HuH-7.5 (cell line): ENCODE measurements around the gene RANBP2.

ENCODE experiments used
- DNase-seq: peaks from one replicate; pipeline ENCODE4 v3.0.0; 2011; ENCODE audit warnings: low spot score

The RANBP2 gene

DNA sequence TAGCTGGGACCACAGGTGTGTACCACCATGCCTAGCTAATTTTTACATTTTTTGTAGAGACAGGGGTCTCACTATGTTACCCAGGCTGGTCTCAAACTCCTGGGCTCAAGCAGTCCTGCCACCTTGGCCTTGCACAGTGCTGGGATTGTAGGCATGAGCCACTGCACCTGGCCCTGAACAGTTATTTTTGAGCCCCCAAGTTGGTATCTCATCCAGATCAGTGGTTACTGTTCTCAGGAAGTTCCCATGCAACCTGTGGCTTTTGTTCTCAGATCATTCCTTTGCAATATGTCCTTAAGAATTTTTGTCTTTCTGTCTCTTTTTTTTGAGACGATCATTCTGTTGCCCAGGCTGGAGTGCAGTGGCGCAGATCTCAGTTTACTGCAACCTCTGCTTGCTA, 59.6 kb downstream of the RANBP2 start:
- no peak for DNase-seq

DNA sequence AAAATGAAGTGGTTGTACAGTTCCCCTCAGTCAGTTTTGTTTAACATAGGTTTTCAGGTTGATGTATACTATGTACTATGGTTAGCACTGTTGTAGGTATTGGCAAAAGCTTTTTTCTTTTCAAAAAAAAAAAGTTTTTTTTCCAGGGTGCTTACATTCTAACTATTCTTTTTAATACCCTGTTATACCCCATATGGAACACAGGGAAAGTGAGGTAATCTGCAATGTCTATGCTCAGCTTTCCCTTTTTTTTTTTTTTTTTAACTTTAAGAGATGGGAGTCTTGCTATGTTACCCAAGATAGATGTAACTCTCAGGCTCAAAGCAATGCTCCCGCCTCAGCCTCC, 66.7 kb downstream of the RANBP2 start:
- no peak for DNase-seq

DNA sequence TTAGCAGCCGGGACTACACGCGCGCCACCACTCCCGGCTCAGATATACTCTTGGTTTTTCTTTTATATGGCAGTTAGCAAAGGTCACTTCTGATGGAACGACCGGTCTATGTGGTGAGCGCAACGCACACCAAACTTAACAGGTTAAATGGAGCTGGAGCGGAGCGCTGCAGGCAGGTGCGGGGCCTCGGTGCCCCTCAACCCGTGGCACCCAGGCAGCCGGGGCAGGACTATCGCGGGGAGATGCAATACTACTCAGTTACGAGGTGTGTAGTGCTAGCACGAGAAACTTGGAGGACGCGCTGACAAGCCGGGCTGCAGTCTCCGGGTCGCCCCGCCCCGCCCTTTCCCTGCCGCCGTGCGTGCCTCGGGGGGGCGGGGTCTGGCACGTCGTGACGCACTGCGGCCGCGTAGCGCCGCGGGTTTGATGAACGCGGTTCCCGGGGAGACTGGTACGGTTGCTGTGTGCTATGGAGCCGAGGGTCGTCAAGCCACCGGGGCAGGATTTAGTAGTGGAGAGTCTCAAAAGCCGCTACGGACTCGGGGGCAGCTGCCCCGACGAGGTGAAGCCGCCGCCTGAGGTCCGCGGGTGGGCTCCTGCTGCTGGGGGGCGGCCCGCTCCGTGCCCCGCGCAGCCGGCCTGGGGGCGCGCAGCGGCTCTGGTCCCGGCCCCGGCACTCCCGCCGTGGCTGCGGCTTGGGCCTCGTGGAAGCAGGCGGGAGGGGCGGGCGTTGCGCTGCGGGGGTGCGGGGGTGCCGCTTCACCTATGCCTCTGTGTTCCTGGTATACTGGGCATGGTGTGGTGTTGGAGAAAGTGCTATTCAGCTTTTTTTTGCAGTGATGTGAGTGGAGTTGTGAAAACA, 67.3 kb downstream of the RANBP2 start, which contains the start of gene CCDC138:
CCDC138 (plus strand) TSS at position 418 of the 862 bp plus-strand sequence; CDS start at position 470, 52 bp downstream.
- peak; percentile 84 for DNase-seq

DNA sequence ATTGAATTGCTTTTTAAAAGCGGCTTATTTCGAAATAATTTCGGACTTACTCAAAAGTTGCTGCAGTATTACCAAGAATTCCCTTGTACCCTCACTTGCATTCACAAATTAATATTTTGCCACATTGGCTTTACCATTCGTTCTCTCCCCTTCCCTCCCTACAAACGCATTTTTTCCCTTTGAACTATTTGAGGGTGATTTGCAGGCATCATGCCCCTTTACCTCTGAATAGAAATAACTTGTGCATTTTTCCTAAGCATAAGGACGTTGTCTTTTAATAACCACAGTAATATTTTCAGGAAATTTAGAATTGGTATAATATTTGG, 67.9 kb downstream of the RANBP2 start:
- no peak for DNase-seq

DNA sequence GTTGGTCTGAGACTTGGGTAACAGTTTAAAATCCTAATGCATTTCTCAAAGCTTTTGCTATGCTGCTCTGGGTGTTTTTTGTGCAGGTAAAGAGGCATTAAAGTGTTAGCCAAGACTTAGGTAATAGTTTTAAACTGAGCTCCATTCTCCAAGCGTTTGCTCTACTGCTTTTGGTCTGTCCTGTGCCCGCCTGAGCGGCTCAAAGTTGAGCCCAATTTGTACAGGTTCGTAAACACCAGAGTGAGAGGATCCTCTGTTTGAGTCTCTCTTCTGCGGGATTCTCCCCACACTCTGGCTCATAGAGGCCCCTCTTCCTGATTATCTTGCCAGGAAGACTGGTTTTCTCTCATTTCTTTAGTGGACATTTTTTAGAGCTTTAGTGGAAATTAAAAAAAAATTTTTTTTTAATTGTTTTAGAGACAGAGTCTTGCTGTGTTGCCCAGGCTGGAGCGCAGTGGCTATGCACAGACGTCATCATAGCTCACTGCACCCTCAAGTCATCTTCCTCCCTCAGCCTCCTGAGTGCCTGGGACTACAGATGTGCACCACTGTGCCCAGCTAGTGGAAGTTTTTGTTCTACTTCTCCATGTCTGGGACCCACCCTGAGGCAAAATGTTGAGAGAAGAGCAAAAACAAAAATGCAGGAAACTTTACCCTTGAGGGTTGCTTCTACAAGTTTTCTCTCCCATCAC, 83.9 kb downstream of the RANBP2 start:
- no peak for DNase-seq

DNA sequence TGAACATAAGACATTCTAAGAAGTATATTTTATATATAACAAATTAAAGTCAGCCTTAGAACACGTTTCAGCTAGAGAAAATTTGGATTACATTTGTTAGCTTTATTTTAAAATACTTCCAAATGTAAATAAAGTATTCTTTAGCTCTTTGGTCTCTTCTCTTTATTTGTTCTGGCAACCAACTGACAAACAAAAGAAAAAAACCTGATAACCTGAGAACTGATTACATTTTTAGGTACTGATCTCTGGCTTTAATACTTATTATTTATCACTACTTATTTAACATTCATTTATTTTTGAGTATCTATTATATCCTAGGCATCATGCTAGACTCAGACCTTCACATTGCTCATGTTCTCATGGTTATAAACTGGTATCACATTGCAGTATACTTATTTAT, 85.8 kb downstream of the RANBP2 start:
- no peak for DNase-seq

DNA sequence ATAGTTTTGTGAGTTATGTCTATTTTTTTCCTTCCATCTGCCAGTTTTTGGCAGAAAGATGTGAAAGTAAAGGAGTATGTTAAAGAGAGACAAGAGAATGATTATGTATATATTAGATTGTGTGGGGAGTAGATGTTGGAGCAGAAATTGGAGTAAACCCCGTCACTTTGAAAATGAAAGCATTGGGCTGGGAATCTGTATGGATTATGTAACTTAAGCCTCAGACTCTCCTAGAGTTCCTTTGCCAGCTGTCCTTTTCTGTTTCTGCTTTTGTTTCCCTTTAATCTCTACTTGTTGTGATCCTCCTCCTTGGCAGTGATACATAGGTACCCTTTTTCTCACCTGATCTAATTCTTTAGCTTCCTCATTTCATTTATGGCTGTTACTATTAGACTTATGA, 86.5 kb downstream of the RANBP2 start:
- DNase-seq = no peak

DNA sequence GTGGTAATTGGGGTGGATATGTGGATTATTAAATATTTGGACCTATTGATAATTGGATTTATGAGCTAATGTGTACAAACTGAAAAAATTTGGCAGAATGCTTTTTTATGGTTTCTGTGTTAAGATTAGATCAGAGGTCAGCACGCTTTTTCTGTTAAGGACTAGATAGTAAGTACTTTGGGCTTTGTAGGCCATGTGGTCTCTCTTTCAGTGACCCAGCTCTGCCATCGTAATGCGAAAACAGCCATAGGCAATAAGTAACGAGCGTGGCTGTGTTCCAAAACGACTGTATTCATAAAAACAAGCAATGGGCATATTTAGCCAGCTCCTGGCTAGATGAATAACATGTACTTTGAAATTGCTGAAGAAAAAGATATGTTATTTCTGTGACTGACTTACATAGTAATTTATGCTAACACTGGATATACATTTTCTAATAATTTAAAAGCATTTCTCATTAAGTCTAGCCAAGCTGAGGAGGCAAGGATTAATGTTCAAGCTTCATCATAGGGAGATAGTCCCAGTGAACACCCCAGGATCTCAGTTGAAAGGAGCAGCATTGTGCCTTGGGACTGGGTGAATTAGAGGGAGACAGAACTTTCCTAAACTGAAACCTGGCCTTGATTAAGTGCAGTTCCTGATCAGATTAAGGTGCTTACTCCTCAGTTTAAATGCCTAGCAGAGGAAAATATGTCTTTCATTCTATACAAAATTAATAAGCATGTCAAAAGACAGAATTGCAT, 87.3 kb downstream of the RANBP2 start:
- DNase-seq = no peak

DNA sequence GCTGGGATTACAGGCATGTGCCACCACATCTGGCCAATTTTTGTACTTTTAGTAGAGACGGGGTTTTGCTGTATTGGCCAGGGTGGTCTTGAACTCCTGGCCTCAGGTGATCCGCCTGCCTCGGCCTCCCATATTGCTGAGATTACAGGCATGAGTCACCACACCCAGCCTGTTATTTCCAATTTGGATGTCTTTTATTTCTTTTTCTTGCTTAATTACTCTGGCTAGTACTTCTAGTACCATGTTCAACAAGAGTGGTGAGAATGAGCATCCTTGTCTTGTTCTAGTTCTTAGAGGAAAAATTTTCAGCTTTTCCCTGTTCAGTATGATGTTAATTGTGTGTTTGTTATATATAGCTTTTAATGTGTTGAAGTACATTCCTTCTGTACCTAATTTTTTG, 90.7 kb downstream of the RANBP2 start:
- DNase-seq = no peak

DNA sequence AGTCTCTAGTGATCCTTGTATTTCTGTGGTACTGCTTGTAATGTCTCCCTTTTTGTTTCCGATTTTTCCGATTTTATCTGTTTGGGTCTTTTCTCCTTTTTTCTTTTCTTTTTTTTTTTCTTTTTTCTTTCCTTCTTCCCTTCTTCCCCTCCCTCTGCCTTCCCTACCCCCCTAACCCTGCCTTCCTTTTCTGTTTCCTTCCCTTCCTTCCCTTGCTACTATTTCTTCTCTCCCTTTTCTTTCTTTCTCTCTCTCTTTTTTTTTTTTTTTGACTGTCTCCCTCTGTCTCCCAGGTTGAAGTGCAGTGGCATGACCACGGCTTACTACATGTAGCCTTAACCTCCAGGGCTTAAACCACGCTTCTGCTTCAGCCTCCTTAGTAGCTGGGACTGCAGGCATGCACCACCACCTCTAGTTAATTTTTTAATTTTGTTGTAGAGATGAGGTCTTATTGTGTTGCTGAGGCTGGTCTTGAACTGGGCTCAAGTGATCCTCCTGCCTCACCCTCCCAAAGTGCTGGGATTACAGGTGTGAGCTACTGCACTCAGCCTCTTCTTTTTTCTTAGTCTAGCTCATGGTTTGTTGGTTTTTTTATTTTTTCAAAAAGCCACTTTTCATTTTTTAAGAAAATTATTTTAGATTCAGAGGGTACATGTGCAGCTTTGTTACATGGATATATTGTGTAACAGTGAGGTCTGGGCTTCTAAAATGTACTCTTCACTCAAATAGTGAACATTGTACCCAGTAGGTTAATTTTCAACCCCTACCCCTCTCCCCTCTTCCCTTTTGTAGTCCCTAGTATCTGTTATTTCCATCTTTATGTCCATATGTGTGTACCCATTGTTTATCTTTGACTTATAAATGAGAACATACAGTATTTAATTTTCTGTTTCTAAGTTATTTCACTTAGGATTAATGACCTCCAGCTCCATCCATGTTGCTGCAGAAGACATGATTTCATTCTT, 92.0 kb downstream of the RANBP2 start:
- DNase-seq = no peak

DNA sequence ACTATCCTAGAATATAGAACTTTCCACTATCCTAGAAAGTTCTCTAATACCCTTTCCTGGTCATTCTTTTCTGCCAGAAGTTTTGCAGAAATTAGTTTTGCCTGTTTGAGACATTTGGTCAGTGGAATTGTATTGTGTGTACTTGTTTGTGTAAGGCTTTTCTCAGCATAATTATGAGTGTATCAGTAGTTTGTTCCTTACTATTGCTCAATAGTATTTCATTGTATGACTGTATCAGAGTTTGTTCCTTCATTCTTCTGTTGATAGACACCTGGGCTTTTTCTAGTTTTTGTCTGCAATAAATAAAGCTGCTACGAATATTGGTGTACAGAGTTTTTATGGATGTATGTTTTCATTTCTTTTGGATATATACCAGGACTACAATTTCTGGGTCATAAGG, 94.5 kb downstream of the RANBP2 start:
- DNase-seq = no peak

DNA sequence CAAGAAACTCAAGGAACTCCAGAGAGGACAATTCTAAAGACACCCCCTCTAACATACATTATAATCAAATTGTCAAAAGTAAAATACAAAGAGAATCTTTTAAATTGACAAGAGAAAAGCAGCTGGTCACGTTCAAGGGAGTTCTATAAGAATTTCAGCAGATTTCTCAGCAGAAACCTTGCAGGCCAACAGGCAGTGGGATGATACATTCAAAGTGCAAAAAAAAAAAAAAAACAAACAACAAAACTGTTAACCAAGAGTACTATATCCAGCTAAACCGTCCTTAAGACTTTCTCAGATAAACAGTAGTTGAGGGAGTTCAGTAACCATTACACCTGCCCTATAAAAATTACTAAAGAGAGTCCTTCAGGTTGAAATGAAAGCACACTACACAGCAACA, 101.2 kb downstream of the RANBP2 start:
- DNase-seq = no peak

DNA sequence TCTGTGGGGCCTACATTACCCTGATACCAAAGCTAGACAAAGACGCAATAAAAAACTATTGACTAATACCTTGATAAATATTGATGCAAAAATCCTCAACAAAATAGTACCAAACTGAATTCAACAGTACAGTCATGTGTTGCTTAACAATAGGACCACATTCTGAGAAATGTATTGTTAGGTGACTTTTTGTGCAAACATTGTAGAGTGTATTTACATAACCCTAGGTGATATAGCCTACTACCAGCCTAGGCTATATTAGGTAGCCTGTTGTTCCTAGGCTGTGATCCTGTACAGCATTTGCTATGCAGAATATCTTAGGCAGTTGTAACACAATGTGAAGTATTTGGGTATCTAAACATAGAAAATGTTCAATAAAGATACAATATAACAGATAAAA, 104.0 kb downstream of the RANBP2 start:
- DNase-seq = peak; percentile 5

DNA sequence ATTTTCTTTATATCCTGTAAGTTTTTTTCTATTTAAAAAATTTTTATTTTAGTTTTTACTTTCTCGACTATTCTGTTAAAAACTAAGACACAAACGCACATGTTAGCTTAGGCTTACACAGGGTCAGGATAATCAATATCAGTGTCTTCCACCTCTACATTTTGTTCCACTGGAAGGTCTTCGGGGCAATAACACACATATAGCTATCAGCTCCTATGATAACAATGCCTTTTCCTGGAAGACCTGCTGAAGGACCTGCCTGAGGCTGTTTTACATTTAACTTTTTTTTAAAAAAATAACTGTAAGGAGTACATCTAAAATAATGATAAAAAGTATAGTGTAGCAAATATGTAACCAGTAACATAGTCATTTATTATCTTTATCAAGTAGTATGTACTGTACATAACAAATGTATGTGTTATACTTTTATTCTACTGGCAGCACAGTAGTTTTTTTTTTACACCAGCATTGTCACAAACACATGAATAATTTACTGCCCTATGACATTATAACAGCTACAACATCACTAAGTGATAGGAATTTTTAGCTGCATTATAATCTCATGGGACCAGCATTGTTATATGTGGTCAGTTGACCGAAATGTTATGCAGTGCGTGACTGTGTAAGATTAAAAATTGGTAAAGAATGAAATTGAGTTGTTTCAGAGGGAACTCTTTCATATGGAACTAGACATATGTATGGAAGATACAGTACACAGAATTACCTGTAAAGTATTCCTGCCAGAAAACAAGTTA, 105.2 kb downstream of the RANBP2 start:
- DNase-seq = no peak

DNA sequence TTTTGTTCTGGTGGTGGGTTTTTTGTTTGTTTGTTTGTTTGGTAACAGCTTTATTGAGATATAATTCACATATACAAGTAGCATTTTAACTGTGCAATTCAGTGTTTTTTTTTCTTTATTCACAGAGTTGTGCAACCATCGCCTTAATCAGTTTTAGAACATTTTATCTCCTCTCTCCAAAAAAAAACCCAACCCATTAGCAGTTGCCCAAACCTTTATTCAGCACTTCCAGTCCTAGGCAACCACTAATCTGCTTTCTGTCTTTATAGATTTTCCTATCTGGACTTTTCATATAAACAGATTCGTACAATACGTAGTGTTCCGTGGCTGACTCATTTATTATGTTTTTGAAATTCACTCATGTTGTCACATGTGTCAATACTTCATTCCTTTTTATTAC, 106.0 kb downstream of the RANBP2 start:
- no peak for DNase-seq

DNA sequence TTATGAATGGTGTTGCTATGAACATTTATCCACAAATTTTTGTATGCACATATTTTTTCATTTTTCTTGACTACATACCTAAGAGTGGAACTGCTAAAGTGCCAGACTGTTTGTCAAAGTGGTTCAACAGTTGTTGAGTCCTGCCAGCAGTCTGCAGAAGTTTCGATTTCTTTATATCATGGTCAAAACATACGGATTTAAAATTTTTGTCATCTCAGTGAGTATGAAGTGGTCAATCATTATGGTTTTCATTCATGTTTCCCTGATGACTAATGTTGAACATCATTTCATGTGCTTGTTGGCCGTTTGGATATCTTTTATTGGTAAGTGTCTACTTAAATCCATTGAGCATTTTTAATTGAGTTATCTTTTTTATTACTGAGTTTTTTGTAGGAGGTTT, 106.5 kb downstream of the RANBP2 start:
- no peak for DNase-seq

DNA sequence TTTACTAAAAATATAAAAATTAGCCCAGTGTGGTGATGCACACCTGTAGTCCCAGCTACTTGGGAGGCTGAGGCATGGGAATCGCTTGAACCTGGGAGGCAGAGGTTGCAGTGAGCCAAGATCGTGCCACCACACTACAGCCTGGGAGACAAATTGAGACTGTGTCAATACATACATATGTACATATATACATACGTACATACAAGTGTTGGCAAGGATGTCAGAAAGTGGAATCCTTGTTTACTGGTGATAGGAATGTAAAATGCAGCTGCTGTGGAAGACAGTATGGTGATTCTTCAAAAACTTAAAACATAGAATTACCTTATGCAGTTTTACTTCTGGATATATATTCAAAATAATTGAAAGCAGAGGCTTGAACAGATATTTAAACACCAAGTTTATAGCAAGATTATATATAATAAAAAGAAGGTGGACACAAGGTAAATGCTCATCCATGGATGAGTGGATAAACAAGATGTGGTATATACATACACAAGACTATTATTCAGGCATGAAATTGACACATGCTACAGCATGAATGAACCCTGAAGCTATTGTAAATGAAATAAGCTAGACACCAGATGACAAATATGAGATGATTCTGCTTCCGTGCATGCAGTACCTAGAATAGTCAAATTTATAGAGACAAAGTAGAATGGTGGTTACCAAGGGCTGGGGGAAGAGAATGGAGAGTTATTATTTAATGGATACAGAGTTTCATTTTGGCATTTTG, 110.5 kb downstream of the RANBP2 start:
- no peak for DNase-seq

DNA sequence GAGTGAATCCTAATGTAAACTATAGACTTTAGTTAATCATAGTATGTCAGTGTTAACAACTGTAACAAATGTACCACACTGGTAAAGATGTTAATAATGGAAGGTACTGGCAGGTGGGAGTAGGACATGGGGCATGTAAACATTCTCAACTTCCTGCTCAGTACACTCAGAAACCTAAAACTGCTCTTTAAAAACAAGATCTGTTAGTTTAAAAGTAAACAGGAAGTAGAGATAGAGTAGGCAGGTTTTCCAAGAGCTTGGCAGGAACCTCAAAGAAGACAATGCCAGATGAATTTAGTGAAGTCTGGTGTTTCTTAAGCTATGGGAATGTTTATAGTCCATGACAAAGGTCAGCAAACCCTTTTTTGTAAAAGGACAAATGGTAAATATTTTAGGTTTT, 113.9 kb downstream of the RANBP2 start:
- DNase-seq = no peak

DNA sequence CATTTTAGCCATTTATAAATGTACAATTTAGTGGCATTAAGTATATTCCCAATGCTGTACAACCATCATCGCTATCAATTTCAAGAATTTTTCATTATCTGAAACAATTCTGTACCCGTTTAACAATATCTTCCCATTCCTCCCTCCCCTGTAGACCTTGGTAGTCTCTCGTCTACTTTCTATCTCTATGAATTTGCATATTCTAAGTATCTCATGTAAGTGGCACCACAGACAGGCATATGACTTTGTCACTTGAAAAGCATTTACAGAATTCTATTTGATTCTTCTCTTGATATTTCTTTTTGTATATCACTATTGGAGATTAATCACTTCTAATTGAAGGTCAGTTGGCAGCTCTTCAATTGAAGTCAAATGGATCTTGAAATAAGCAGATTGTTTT, 115.3 kb downstream of the RANBP2 start:
- no peak for DNase-seq

DNA sequence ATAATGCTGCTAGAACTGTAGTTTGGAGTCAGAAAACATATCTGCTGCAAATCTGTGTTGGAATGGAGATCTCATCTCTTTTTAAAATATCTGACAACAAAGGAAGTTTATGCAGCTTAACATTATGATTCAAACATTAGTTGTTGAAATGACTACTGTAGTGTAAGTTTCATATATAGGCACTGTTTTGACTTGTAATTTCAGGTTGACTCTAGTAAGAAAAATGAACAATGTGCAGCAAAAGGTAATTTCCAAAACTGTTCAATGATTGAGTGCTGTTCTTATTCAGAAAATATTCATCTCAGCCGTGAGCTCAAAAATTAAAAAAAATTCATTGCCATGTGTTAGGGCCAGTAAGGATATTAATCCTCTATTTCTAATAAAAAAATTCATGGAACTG, 115.8 kb downstream of the RANBP2 start:
- DNase-seq = no peak
